HepG2 (cell line): ENCODE data around the gene PDE9A. TPM values are rescaled to one million over a fixed set of nuclear protein-coding genes. Genes with fewer than 3 reads are reported as not detected.

Experiments
- NR3C1 ChIP-seq: sonication (generic); formaldehyde crosslinking; IDR thresholded peaks from 2 replicates; pipeline ENCODE4 v1.4.0; 2020; ENCODE audit warnings: missing genetic modification reagents
- PHF8 ChIP-seq: sonication (generic); formaldehyde crosslinking; IDR thresholded peaks from 2 replicates; pipeline ENCODE4 v1.5.0; 2020; ENCODE audit warnings: missing genetic modification reagents
- PITX1 ChIP-seq: sonication (generic); formaldehyde crosslinking; IDR thresholded peaks from 2 replicates; pipeline ENCODE4 v1.5.1; 2020; ENCODE audit warnings: mild to moderate bottlenecking, missing genetic modification reagents
- PRPF4 ChIP-seq: fragments of 200-400 bp; formaldehyde crosslinking; IDR thresholded peaks from 2 replicates; pipeline ENCODE4 v1.6.1; 2016; ENCODE audit warnings: low read length, low read depth; ENCODE audit not compliant: poor library complexity, severe bottlenecking
- SRSF9 ChIP-seq: fragments of 200-400 bp; formaldehyde crosslinking; IDR thresholded peaks from 2 replicates; pipeline ENCODE4 v1.6.1; 2018; ENCODE audit warnings: borderline replicate concordance, mild to moderate bottlenecking, low read depth, low read length; ENCODE audit not compliant: insufficient read depth, poor library complexity, severe bottlenecking
- STAG1 ChIP-seq: sonication (generic); formaldehyde crosslinking; IDR thresholded peaks from 2 replicates; pipeline ENCODE4 v1.4.0; 2020; ENCODE audit warnings: missing genetic modification reagents
- TBX2 ChIP-seq: sonication (generic); formaldehyde crosslinking; IDR thresholded peaks from 2 replicates; pipeline ENCODE4 v1.5.0; 2020; ENCODE audit warnings: missing genetic modification reagents, mild to moderate bottlenecking, borderline replicate concordance
- ZBTB46 ChIP-seq: sonication (generic); formaldehyde crosslinking; IDR thresholded peaks from 2 replicates; pipeline ENCODE4 v1.4.0; 2020; ENCODE audit warnings: mild to moderate bottlenecking, missing genetic modification reagents, borderline replicate concordance
- ZBTB7B ChIP-seq: sonication (generic); formaldehyde crosslinking; IDR thresholded peaks from 2 replicates; pipeline ENCODE4 v1.4.0; 2020; ENCODE audit warnings: missing genetic modification reagents
- ZNF280D ChIP-seq: sonication (generic); formaldehyde crosslinking; IDR thresholded peaks from 2 replicates; pipeline ENCODE4 v1.5.1; 2020; ENCODE audit warnings: mild to moderate bottlenecking, missing genetic modification reagents
- ZNF318 ChIP-seq: sonication (generic); formaldehyde crosslinking; IDR thresholded peaks from 2 replicates; pipeline ENCODE4 v1.4.0; 2020; ENCODE audit warnings: mild to moderate bottlenecking, missing genetic modification reagents
- ZNF770 ChIP-seq: sonication (generic); formaldehyde crosslinking; IDR thresholded peaks from 2 replicates; pipeline ENCODE4 v1.5.0; 2020; ENCODE audit warnings: mild to moderate bottlenecking, missing genetic modification reagents
- polyA plus RNA-seq, 8 experiments: library from polyadenylated mRNA; depleted of rRNA in 3 of 8; stranded (reverse) in 7 of 8; unstranded in 1 of 8; fragments of >200 nt; fragmentation: Illumina TruSeq in 4 of 8; extraction: Trizol in 4 of 8; gene quantifications; 2 replicates each; pipeline versions ENCODE4 v1.2.1 to v1.2.3, GENCODE V29; 2011 to 2016; ENCODE audit warnings: low read depth in 4 of 8, missing spikeins in 1 of 8, mixed read lengths in 1 of 8; ENCODE audit not compliant: insufficient read depth in 1 of 8
- total RNA-seq, 5 experiments: library from RNA; depleted of rRNA; stranded (reverse); fragments of >200 nt; fragmentation: Illumina TruSeq; extraction: Trizol; gene quantifications; 2 replicates each; pipeline ENCODE4 v1.2.3, GENCODE V29; 2016; ENCODE audit warnings: low read depth in 1 of 5

The PDE9A gene
- total and polyA plus RNA-seq, 2 of the 13 experiments (the other 11 are each of a cell fraction or from before 2014, with no cell fraction given): 4.6 to 19.7 TPM

GRCh38 chr21:42654179-42654912, 925 bp downstream of the PDE9A start (continued):
- TF ChIP-seq ZBTB46 (CRISPR knock-in tag) (no peak), NR3C1 (CRISPR knock-in tag) (no peak), PHF8 (0 out of 2 replicates have a peak, but pooled peaks have one; percentile 28), TBX2 (CRISPR knock-in tag) (0 out of 2 replicates have a peak, but pooled peaks have one; percentile 20), ZNF318 (CRISPR knock-in tag) (no peak), ZNF770 (no peak), ZNF280D (CRISPR knock-in tag) (no peak), SRSF9 (no peak), PRPF4 (no peak), STAG1 (0 out of 2 replicates have a peak, but pooled peaks have one; percentile 4), PITX1 (CRISPR knock-in tag) (no peak; the same call in 1 of the 2 replicates), ZBTB7B (peak; percentile 73)
